ENCODE results near the gene PREX1.
"Not testable (repeated sequence)": the region's sequence is repeated elsewhere in the genome, so short reads cannot be mapped to it uniquely, and the experiment has no call there.

The PREX1 gene

DNA sequence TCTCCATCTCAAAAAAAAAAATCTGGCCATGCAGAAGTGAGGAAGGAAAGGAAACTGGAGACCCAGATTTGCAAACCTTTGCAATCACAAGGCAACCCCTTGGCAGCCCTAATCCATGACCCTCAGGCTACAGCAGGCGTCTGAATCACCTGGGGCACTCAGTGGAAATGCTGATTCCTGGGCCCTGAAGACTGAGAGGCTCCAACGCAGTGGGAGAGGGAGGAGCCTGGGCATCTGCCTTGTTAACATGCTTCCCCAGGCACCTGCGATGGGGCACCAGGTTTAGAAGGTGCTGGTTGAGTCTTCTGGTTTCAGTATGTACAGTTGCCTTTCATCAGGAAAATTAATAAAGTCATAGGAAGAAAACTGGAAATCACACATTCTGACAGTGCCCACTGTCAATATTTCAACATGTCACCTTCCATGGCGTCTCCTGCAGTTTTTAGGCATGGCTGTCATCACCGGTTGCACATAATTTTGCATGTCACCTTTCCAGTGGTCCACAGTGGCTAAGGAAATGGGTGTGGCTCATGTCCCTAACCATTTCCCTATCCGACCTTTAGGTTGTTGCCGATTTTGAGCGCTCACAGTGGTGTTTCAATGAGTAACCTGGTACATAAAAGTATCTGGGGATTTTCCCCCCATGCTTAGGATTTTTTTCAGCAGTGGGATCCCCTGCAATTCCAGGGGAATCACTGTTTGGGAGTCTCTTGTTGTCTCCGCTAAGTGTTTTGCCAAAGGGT, 56.9 kb downstream of the PREX1 start:
- no peak for DNase-seq

- peak; percentile 85 for DNase-seq
Measured at GRCh38 chr20:48769069-48769983, 58.5 kb downstream of the PREX1 start.

DNA sequence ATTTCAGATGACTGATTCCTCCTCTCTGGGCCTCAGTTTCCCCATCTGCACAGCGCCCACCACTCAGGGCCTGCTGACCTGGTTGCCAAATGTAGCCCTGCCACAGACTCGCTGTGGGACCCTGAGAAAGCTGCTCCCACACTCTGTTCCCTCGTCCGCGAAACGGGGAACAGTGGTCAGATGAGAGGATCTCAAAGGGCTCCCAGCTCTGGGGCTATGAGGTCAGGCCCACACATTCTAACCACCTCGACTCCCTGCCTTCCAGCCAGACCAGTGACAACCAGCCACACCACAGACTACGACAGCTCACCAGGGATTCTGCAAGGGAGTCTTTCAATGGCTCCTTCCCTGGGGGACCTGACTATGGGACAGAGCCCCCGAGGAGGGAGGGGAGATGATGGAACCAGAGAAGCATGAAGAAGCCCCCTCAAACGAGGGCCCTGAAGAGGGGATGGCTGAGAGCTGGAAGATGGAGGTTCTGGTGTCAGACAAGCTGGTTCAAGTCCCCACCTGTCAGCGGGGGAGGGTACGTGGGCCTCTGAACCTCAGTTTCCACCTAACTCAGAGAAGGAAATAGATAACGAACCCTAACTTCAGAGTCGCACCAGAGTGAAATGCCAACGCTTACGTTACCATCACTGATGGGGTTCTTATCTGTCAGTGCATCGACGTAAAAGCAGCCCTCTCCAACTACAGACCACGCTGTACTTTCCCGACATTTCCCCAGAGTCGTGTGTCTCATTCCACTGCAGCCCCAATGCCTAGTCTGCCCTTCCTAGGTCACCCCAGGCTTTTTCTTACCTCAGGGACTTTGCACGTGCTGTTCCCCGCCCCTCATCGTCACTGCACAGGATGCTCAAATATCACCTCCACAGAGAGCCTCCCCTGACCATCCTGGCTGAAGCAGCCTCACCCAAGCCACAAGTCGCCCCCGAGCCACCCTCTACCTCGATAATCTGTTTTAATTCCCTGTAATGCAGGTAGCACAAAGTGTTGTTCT, 60.5 kb downstream of the PREX1 start:
- no peak for DNase-seq

GRCh38 chr20:48766205-48766604, 61.6 kb downstream of the PREX1 start:
- DNase-seq, result no peak

DNA sequence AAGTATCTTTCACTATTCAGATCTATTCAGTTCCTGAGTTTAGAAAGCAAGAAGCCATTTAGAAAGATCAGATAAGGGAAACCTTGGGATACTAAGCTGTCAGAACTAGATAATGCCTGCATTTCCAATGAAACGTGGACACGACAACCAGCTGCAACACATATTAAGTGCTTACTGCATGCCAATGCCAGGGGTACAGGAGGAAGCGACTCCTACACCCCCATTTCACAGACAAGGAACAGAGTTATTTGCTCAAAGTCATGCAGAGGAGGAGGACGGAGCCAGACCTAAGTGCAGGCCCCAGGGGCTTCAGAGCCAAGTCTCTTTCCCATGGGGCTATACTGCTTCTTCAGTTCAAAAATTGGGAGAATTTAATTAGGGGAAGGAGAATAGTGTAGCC, 62.4 kb downstream of the PREX1 start:
- DNase-seq, result no peak

DNA sequence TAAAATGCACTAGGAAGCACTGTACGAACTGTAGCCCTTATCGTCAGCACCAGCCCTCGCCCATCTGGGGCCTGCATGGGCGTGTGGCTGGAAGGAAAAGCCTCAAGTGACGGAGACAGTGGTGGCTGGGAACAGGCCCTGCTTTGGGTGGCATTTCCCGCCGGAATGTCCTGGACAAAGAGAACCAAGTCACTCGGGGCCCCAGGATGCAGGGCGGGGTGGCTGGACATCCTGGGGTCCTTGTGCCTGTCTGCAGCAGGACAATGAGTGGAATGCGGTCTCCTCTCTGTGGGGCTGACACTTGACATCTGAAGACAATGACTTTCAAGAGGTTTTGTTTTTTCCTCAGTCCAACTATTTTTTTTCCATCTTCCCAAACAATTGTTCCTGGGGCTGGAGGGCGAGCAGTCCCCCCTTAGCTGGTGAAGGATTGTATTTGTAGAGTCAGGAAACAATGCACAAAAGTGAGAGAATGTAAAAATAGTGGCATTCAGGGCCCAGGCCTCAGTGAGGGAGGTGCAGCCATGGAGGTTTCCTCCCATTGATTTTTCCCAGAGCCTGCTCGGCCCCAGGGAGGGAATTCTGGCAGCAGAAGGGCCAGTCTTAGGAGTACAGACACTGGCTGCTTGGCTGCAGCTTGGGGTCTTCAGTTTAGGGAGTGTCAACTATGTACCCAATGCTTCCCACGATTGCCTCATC, 64.4 kb downstream of the PREX1 start:
- DNase-seq, result no peak

GRCh38 chr20:48761874-48762273, 65.9 kb downstream of the PREX1 start:
- no peak for DNase-seq

- peak; percentile 54 for DNase-seq
Measured at GRCh38 chr20:48761023-48761785, 66.6 kb downstream of the PREX1 start.

- DNase-seq, result peak; percentile 62
Measured at GRCh38 chr20:48760403-48760983, 67.3 kb downstream of the PREX1 start.

GRCh38 chr20:48759631-48760245, 68.1 kb downstream of the PREX1 start:
- DNase-seq, result no peak

GRCh38 chr20:48758206-48758820, 69.5 kb downstream of the PREX1 start:
- no peak for DNase-seq

GRCh38 chr20:48756774-48757173, 71.0 kb downstream of the PREX1 start:
- DNase-seq, result not testable (repeated sequence)

DNA sequence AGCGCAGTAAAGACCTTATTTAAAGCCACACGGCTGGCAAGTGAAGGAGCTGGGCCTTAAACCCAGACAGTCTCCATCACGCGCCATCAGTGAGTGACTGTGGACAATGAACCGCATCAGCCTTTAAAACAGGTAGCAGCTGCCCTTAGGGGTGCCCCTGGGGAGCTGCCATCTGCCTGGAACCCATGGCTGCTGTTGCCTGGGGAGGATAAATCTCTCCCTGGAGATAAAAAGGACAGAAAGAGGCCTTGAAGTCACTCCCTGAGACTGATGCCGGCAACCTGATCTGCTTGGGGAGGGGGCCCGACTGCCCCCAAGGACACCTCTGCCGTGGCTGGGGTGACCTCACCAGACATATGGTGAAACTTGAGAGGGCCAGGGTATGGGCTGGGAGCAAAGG, 73.5 kb downstream of the PREX1 start:
- DNase-seq, result no peak

- no peak for DNase-seq
Measured at GRCh38 chr20:48752963-48753362, 74.8 kb downstream of the PREX1 start.

- no peak for DNase-seq
Measured at GRCh38 chr20:48751871-48752270, 75.9 kb downstream of the PREX1 start.

GRCh38 chr20:48750941-48751635, 76.7 kb downstream of the PREX1 start:
- peak; percentile 42 for DNase-seq

GRCh38 chr20:48750376-48750775, 77.4 kb downstream of the PREX1 start:
- no peak for DNase-seq

- no peak for DNase-seq
Measured at GRCh38 chr20:48749437-48749836, 78.4 kb downstream of the PREX1 start.

DNA sequence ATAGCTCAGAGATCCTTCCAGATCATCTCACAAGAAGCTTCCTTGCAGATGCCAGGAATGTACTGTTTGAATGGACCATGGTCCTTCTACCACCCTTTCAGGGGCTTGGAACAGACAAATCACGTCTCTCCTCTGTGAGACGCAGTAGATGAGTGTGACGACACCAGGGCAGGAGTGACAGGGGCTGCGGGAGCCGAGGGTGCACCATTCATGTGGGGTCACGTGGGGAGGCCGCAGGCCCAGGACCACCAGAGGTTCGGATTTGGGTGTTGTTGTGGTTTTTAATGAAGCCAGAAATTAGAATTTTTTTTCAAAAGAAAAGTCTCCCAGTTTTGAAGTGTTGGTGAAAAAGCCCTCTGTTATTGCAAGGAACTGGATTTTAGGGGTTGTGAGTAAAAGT, 79.2 kb downstream of the PREX1 start:
- DNase-seq, result no peak

Measured in activated CD4-positive, alpha-beta T cell treated with anti-CD3 and anti-CD28 coated beads, Interleukin-2, amount 50 U/mL, for 1 hour (primary cell).